Peyer's patch (tissue), 4 donors: ENCODE data around the gene MRPL12. TPM values are rescaled to one million over a fixed set of nuclear protein-coding genes. Genes with fewer than 3 reads are reported as not detected.

ENCODE experiments used
- DNase-seq, 3 donors: peaks; one replicate each; pipeline ENCODE4 v3.0.0-alpha.2; 2017 to 2019
- H3K27ac ChIP-seq, 4 donors: fragments of 200-600 bp; sonication (generic); one replicate each; pipeline ENCODE4 v1.5.1; 2016 to 2019
- H3K27me3 ChIP-seq, 2 donors: fragments of 200-600 bp; sonication (generic); one replicate each; pipeline ENCODE4 v1.5.1; 2019
- H3K36me3 ChIP-seq, 3 donors: fragments of 200-600 bp; sonication (generic); one replicate each; pipeline ENCODE4 v1.5.1; 2016 to 2019
- H3K4me1 ChIP-seq, 4 donors: fragments of 200-600 bp; sonication (generic); one replicate each; pipeline ENCODE4 v1.5.1; 2016 to 2019
- H3K4me3 ChIP-seq, 4 donors: fragments of 200-600 bp; sonication (generic); 1 replicate in 3 of 4; 2 replicates in 1 of 4; pipeline ENCODE4 v1.5.1; 2016 to 2019; ENCODE audit warnings: mild to moderate bottlenecking in 1 of 4
- H3K9me3 ChIP-seq, 4 donors: fragments of 200-600 bp; sonication (generic); one replicate each; pipeline ENCODE4 v1.5.1; 2016 to 2019; ENCODE audit warnings: mild to moderate bottlenecking in 1 of 4
- CTCF ChIP-seq, 6 experiments: fragments of 450-650 bp in 4 of 6; fragments of 200-600 bp in 2 of 6; sonication (generic) in 1 of 6; IDR thresholded peaks; one replicate each; pipeline ENCODE4 v1.5.1; 2017 to 2019; ENCODE audit warnings: antibody characterized with exemption in 6 of 6, mild to moderate bottlenecking in 3 of 6, moderate library complexity in 1 of 6
- POLR2A ChIP-seq, 2 donors: fragments of 450-650 bp; IDR thresholded peaks; one replicate each; pipeline ENCODE4 v1.5.1; 2017; ENCODE audit warnings: antibody characterized with exemption in 2 of 2, mild to moderate bottlenecking in 2 of 2, moderate library complexity in 2 of 2
- small RNA-seq, 2 donors: library from RNA; depleted of rRNA; stranded (forward); fragments of <200 nt; gene quantifications; one replicate each; pipeline ENCODE3, GENCODE V24; 2016
- total RNA-seq, 4 donors: library from RNA; depleted of rRNA; stranded (reverse); fragments of >200 nt; gene quantifications; one replicate each; pipeline ENCODE4 v1.1.0, GENCODE V29; 2016

MRPL12 gene
- total RNA-seq, 4 donors from 2014 or later = 65.6 to 99.9 (median 76.4) TPM

- Histone ChIP-seq H3K9me3 (no peaks in the 10 kb centered on the region), H3K4me3 (no peak overlapping the region), H3K27ac (no peak overlapping the region), H3K36me3 (no peaks in the 10 kb centered on the region), H3K4me1 (peaks cover 0 to 9% (median 2%) of the 10 kb centered on the region in 4 donors), H3K27me3 (no peaks in the 10 kb centered on the region)
- no peak for DNase-seq
- TF ChIP-seq CTCF (IDR thresholded peaks at IDR 0.05) (no peak), POLR2A (IDR thresholded peaks at IDR 0.05) (no peak)
These were observed 37.3 kb downstream of the MRPL12 start for GRCh38 chr17:81740395-81740961.

GRCh38 chr17:81741049-81741593 lies 38.0 kb downstream of the MRPL12 start:
- TF ChIP-seq CTCF (IDR thresholded peaks at IDR 0.05) (no peak), POLR2A (IDR thresholded peaks at IDR 0.05) (no peak)

GRCh38 chr17:81741594-81742452 lies 38.7 kb downstream of the MRPL12 start:
- no peaks in the 10 kb centered on the region for H3K36me3 ChIP-seq
- no peaks in the 10 kb centered on the region for H3K4me1 ChIP-seq
- no peak overlapping the region for H3K27ac ChIP-seq
- TF ChIP-seq POLR2A (IDR thresholded peaks at IDR 0.05) = no peak
- no peak for TF ChIP-seq CTCF (IDR thresholded peaks at IDR 0.05)
- H3K9me3 ChIP-seq = no peaks in the 10 kb centered on the region
- no peak for DNase-seq
- H3K27me3 ChIP-seq = no peaks in the 10 kb centered on the region
- H3K4me3 ChIP-seq = no peak overlapping the region

More at GRCh38 chr17:81741049-81741593, 38.0 kb downstream of the MRPL12 start:
- no peak overlapping the region for H3K4me3 ChIP-seq
- H3K27me3 ChIP-seq = no peaks in the 10 kb centered on the region
- DNase-seq = no peak
- H3K36me3 ChIP-seq = no peaks in the 10 kb centered on the region
- H3K4me1 ChIP-seq = peaks cover 0 to 3% (median 0%) of the 10 kb centered on the region in 4 donors
- no peaks in the 10 kb centered on the region for H3K9me3 ChIP-seq
- H3K27ac ChIP-seq = no peak overlapping the region

Small RNA genes within 50 kb of the gene (small RNA-seq; reads per million reads assigned to genes)
- gene MIR6786 = 0 to 0.13 reads per million in 2 donors

Other genes with a start within 250 kb of the MRPL12 start
- gene ACTG1, start 190.6 kb upstream of the MRPL12 start, total RNA-seq = 1,000 to 10,000 TPM; 2,510 to 3,878 (median 3,203) TPM
- 1 to 10 TPM; 1.2 to 7.9 (median 5.2) TPM for gene FSCN2, start 175.0 kb upstream of the MRPL12 start, total RNA-seq
- 10 to 100 TPM; 38.2 to 66.9 (median 52.2) TPM for gene FAAP100, start 151.0 kb upstream of the MRPL12 start, total RNA-seq
- 100 to 1,000 TPM in 3 of 4 donors, 10 to 100 TPM in 1; 77.2 to 911 (median 122) TPM for gene NPLOC4, start 66.3 kb upstream of the MRPL12 start, total RNA-seq
- not detected for gene TSPAN10, start 66.2 kb upstream of the MRPL12 start, total RNA-seq
- not detected for gene PDE6G, start 46.8 kb upstream of the MRPL12 start, total RNA-seq
- gene OXLD1, start 36.8 kb upstream of the MRPL12 start, total RNA-seq = 10 to 100 TPM in 3 of 4 donors, 1 to 10 TPM in 1; 1.7 to 55.4 (median 41.9) TPM
- gene CCDC137, start 36.6 kb upstream of the MRPL12 start, total RNA-seq = 10 to 100 TPM; 13.9 to 27.2 (median 17.0) TPM
- 10 to 100 TPM; 33.5 to 45.4 (median 43.4) TPM for gene ARL16, start 19.6 kb upstream of the MRPL12 start, total RNA-seq
- 100 to 1,000 TPM; 118 to 186 (median 171) TPM for gene HGS, start 19.4 kb upstream of the MRPL12 start, total RNA-seq
- gene SLC25A10, start 8.9 kb downstream of the MRPL12 start, total RNA-seq = 100 to 1,000 TPM in 1 of 4 donors, 10 to 100 TPM in 3; 37.1 to 109 (median 64.1) TPM
- gene GCGR, start 100.8 kb downstream of the MRPL12 start, total RNA-seq = 1 to 10 TPM in 1 of 4 donors, under 1 TPM in 1, not detected in 2; 0.67 to 1.1 TPM
- gene MCRIP1, start 129.9 kb downstream of the MRPL12 start, total RNA-seq = 10 to 100 TPM; 19.6 to 47.9 (median 28.8) TPM
- not detected for gene PPP1R27, start 131.7 kb downstream of the MRPL12 start, total RNA-seq
- 1,000 to 10,000 TPM in 3 of 4 donors, 100 to 1,000 TPM in 1; 326 to 1,290 (median 1,196) TPM for gene P4HB, start 157.2 kb downstream of the MRPL12 start, total RNA-seq
- 100 to 1,000 TPM; 282 to 475 (median 350) TPM for gene ARHGDIA, start 168.0 kb downstream of the MRPL12 start, total RNA-seq
- gene ALYREF, start 188.2 kb downstream of the MRPL12 start, total RNA-seq = 10 to 100 TPM; 38.9 to 96.6 (median 45.3) TPM
- 100 to 1,000 TPM in 1 of 4 donors, 10 to 100 TPM in 3; 69.3 to 126 (median 85.1) TPM for gene ANAPC11, start 188.4 kb downstream of the MRPL12 start, total RNA-seq
- gene NPB, start 198.9 kb downstream of the MRPL12 start, total RNA-seq = 1 to 10 TPM in 1 of 4 donors, under 1 TPM in 1, not detected in 2; 0.76 to 1.6 TPM
- 100 to 1,000 TPM in 3 of 4 donors, 10 to 100 TPM in 1; 67.7 to 297 (median 179) TPM for gene PCYT2, start 208.0 kb downstream of the MRPL12 start, total RNA-seq
- gene SIRT7, start 214.8 kb downstream of the MRPL12 start, total RNA-seq = 100 to 1,000 TPM in 2 of 4 donors, 10 to 100 TPM in 2; 82.5 to 130 (median 112) TPM
- 10 to 100 TPM; 19.8 to 38.3 (median 34.4) TPM for gene MAFG, start 224.4 kb downstream of the MRPL12 start, total RNA-seq
- gene PYCR1, start 233.9 kb downstream of the MRPL12 start, total RNA-seq = 10 to 100 TPM in 3 of 4 donors, 1 to 10 TPM in 1; 2.4 to 21.5 (median 20.2) TPM
- gene MYADML2, start 243.9 kb downstream of the MRPL12 start, total RNA-seq = under 1 TPM in 1 of 4 donors, not detected in 3; 0.76 TPM